GM19025 (cell line): ENCODE results near the gene MYO1C.
"Not testable (repeated sequence)": the region's sequence is repeated elsewhere in the genome, so short reads cannot be mapped to it uniquely, and the experiment has no call there.

Source experiments
- ATAC-seq: cut with Tn5 transposase; IDR thresholded peaks from one replicate; pipeline ENCODE4 v1.9.1; 2021; ENCODE audit warnings: mild to moderate bottlenecking, low read depth, moderate library complexity; ENCODE audit not compliant: unreplicated experiment

Gene MYO1C

DNA sequence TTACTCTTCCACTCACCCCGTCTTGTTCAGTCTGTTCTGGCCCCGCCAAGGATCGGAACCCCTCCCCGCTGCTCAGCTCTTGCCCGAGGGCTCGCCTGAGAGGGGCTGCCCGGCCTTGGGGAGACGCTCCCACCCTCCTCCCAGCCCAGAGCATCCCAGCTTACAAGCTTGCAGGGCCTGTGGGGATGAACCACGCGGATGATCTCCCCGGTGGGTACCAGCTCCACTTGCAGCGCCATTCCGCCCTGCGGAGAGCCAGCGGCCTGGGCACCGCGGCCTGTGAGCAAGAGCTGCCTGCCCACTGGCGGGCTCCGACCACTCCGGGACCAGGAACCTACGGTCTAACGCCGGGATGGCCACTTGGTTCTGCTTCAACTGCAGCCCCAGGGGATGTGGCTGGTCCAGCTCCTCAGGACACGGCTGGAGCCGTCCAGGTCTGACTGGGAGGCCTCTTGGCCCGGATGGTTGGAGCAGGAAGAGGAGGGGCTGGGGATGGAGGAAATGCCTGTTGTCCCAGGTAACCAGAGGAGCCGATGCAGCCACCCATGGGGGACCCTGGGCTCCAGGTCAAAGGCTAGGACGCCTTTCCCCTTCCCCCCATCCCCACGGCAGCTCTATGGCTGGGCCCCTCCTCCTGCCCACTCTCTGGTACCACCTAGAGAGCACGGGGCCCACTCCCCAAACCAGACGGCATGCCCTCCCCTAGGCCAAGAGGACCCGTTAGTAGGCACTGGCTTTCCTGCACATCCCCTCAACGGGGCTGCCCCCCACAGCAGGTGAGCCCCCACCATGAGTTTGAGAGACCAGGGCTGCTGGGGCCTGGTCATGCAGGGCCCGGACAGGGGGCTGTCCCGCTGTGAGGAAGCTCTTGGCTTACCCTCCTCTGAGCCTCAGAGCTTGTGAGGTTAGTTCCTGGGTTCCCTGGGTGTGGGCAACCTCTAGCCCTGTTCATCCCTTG, at the start of gene MYO1C:
Gene MYO1C, minus strand, starts transcription at position 438 of the 958 bp plus-strand sequence. Its CDS starts 199 bp downstream, at position 239.
- ATAC-seq = no peak

- no peak for ATAC-seq
These were observed 49.0 kb upstream of the MYO1C start for GRCh38 chr17:1541367-1541904.

- no peak for ATAC-seq
These were observed 47.3 kb upstream of the MYO1C start for GRCh38 chr17:1539811-1540210.

- no peak for ATAC-seq
These were observed 43.3 kb upstream of the MYO1C start for GRCh38 chr17:1535737-1536136.

- no peak for ATAC-seq
These were observed 41.3 kb upstream of the MYO1C start for GRCh38 chr17:1533661-1534325.

- no peak for ATAC-seq
These were observed 40.5 kb upstream of the MYO1C start for GRCh38 chr17:1532836-1533602.

GRCh38 chr17:1529863-1530262, 37.4 kb upstream of the MYO1C start:
- ATAC-seq = no peak

DNA sequence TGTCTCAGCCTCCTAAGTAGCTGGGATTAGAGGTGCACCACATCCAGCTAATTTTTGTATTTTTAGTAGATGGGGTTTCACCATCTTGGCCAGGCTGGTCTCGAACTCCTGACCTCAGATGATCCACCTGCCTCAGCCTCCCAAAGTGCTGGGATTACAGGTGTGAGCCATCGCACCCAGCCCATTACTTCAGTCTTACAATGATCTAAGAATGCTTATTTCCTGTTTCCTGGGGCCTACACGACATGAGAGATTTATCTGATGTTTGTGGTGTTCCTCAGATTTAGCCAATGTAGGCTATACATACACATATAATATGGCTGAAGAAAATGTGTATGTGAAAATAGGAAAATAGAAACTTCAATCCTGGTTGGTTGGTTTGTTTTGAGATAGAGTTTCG, 34.4 kb upstream of the MYO1C start:
- ATAC-seq = not testable (repeated sequence)

GRCh38 chr17:1522626-1523025, 30.1 kb upstream of the MYO1C start:
- no peak for ATAC-seq

DNA sequence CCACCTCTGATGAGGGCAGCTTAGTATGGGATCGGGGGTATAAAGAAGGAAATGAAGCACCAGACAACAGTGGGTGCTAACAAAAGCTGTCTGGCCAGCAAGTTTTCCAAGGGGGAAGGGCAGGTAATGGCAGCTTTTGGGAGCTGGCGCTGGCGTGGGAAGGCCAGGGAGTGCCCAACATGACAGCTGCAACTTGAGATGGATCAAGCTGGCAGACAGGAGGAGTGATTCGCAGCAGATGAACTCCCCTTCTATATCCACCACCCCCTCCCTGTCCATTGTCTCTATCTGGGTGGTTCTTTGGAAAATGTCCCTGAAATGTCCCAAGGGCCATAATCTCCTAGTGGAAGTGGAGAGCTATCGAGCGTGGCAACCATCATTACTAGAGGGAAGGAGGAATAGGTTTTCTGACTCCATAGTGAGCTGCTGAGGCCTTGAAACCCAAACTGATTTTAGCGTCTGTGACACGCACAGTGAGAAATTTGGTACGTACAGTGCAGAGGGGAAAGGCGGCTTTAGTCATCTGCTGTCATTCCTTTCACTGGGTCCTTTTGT, 28.7 kb upstream of the MYO1C start:
- no peak for ATAC-seq

DNA sequence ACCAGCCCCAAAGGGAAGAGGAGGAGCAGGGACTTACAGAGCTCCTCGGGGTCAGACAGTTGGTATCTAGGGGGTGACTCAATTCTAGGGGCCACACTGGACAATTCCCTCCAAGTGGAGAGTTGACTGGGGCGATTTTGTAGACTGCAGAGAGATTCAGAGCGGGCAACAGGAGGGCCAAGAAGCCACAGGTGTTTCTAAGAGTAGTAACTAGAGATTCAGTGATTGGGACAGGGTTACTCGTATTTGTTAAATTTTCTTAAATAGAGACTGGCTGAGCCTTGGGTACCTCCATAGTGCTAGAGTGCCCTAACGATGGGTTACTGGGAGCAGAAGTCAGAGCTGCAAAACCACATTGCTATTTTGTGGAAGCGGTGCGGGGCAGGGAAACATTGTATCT, 27.2 kb upstream of the MYO1C start:
- ATAC-seq = no peak

GRCh38 chr17:1518410-1518809, 25.9 kb upstream of the MYO1C start:
- no peak for ATAC-seq

- ATAC-seq = peak; percentile 89
These were observed 24.1 kb upstream of the MYO1C start, which contains the start of gene INPP5K for GRCh38 chr17:1516388-1517161. Gene INPP5K, minus strand, starts transcription at chr17:1516612. Its CDS starts 113 bp downstream, at chr17:1516499.

- ATAC-seq = no peak
These were observed 23.3 kb upstream of the MYO1C start for GRCh38 chr17:1515640-1516387.

DNA sequence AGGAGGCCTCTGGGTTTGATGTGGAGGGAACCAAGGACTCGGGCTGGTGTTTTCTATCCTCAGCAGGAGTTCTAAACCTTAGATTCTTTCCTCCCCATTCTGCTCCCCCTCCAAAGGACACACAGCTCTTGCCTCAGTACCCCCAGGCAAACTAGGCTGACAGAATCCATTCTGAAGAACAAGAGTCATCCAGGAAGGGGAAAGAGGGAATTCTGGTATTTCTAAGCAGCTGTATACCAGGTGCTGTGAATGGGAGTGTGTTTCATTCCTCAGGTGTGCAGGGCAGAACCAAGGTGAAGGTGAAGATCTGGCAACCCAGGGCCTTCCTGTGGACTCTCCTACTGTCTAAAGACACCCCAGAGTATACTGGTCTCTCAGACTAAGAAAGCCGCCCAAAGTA, 19.9 kb upstream of the MYO1C start:
- ATAC-seq = no peak

GRCh38 chr17:1511756-1512321, 19.4 kb upstream of the MYO1C start:
- no peak for ATAC-seq

GRCh38 chr17:1511290-1511689, 18.8 kb upstream of the MYO1C start:
- ATAC-seq = no peak

GRCh38 chr17:1509290-1509881, 16.9 kb upstream of the MYO1C start:
- no peak for ATAC-seq
